Naive thymus-derived CD4-positive, alpha-beta T cell (primary cell): ENCODE measurements around the gene BTBD2. TPM values are rescaled to one million over a fixed set of nuclear protein-coding genes. Genes with fewer than 3 reads are reported as not detected.

ENCODE experiments used
- ATAC-seq: fragments of 150-1000 bp; cut with Tn5 transposase; 2 replicates; pipeline ENCODE4 v1.10.0; 2021; ENCODE audit warnings: mild to moderate bottlenecking, moderate library complexity
- CTCF ChIA-PET: fragments of 350-600 bp; sonication (Branson Sonifier 250); formaldehyde crosslinking; loops from one replicate; lab custom pipeline; 2021; ENCODE audit warnings: antibody characterized with exemption; lab: Charles Lee
- POLR2A ChIA-PET: fragments of 350-600 bp; sonication (Branson Sonifier 250); formaldehyde crosslinking; loops from one replicate; lab custom pipeline; 2021; ENCODE audit warnings: antibody characterized with exemption, inconsistent platforms; lab: Charles Lee
- DNase-seq, 9 donors: peaks; one replicate each; pipeline versions ENCODE4 v3.0.0 to v3.0.0-alpha.2; 2020 to 2022; ENCODE audit warnings: mixed read lengths in 1 of 9
- H3K27ac ChIP-seq: one replicate; pipeline ENCODE4 v1.7.0; 2013; ENCODE audit warnings: mild to moderate bottlenecking, low read depth, low read length, moderate library complexity
- H3K27me3 ChIP-seq, 2 donors: one replicate each; pipeline ENCODE4 v1.7.0; 2013; ENCODE audit warnings: low read length in 2 of 2, mild to moderate bottlenecking in 2 of 2, moderate library complexity in 2 of 2; ENCODE audit not compliant: control insufficient read depth in 2 of 2, insufficient read depth in 2 of 2
- H3K36me3 ChIP-seq, 3 experiments: 1 replicate in 2 of 3; 2 replicates in 1 of 3; pipeline ENCODE4 v1.7.0; 2013; ENCODE audit warnings: low read length in 3 of 3, mild to moderate bottlenecking in 3 of 3, moderate library complexity in 1 of 3; ENCODE audit not compliant: insufficient read depth in 3 of 3, control insufficient read depth in 2 of 3
- H3K4me1 ChIP-seq, 2 donors: one replicate each; pipeline ENCODE4 v1.7.0; 2013; ENCODE audit warnings: low read length in 2 of 2, mild to moderate bottlenecking in 2 of 2, moderate library complexity in 1 of 2; ENCODE audit not compliant: control insufficient read depth in 2 of 2, insufficient read depth in 2 of 2
- H3K4me3 ChIP-seq: 2 replicates; pipeline ENCODE4 v1.7.0; 2013; ENCODE audit warnings: mild to moderate bottlenecking, low read length
- H3K9me3 ChIP-seq, 3 experiments: 1 replicate in 2 of 3; 2 replicates in 1 of 3; pipeline ENCODE4 v1.7.0; 2013; ENCODE audit warnings: low read length in 3 of 3; ENCODE audit not compliant: control insufficient read depth in 2 of 3
- H3K27ac Mint-ChIP-seq, 9 donors: one replicate each; pipeline ENCODE4 v1.8.0; 2020 to 2022; ENCODE audit warnings: mixed read lengths in 9 of 9, mild to moderate bottlenecking in 8 of 9, moderate library complexity in 5 of 9, inconsistent platforms in 2 of 9
- H3K27me3 Mint-ChIP-seq, 5 donors: one replicate each; pipeline ENCODE4 v1.8.0; 2021 to 2022; ENCODE audit warnings: mixed read lengths in 5 of 5, mild to moderate bottlenecking in 1 of 5
- H3K36me3 Mint-ChIP-seq, 5 donors: one replicate each; pipeline ENCODE4 v1.8.0; 2020 to 2022; ENCODE audit warnings: mixed read lengths in 5 of 5, mild to moderate bottlenecking in 3 of 5, inconsistent platforms in 1 of 5
- H3K4me1 Mint-ChIP-seq, 7 donors: one replicate each; pipeline ENCODE4 v1.8.0; 2020 to 2022; ENCODE audit warnings: mixed read lengths in 7 of 7, mild to moderate bottlenecking in 3 of 7, inconsistent platforms in 1 of 7
- H3K4me3 Mint-ChIP-seq, 10 donors: one replicate each; pipeline ENCODE4 v1.8.0; 2020 to 2022; ENCODE audit warnings: mild to moderate bottlenecking in 10 of 10, mixed read lengths in 10 of 10, moderate library complexity in 6 of 10, inconsistent platforms in 2 of 10
- H3K9me3 Mint-ChIP-seq, 11 donors: one replicate each; pipeline ENCODE4 v1.8.0; 2020 to 2022; ENCODE audit warnings: mixed read lengths in 11 of 11, mild to moderate bottlenecking in 4 of 11, inconsistent platforms in 1 of 11, moderate library complexity in 1 of 11
- intact Hi-C, 2 donors: fragments of 100-400 bp; cut with micrococcal nuclease; formaldehyde crosslinking; loops; one replicate each; pipeline ENCODE4 v1.15.1; 2023
- polyA plus RNA-seq, 2 donors: library from polyadenylated mRNA; unstranded; fragments of 300-500 nt; fragmentation: Illumina TruSeq; gene quantifications; one replicate each; pipeline ENCODE4 v1.2.3, GENCODE V29; 2021
- total RNA-seq, 6 experiments: library from RNA in 5 of 6; stranded (reverse) in 5 of 6; gene quantifications; 1 replicate in 5 of 6; 2 replicates in 1 of 6; pipeline ENCODE4 v1.2.3 and lab custom pipeline; 2021 to 2026

Gene BTBD2
- total and polyA plus RNA-seq, 7 experiments from 2014 or later, result 5.2 to 70.8 (median 62.5) TPM

DNA sequence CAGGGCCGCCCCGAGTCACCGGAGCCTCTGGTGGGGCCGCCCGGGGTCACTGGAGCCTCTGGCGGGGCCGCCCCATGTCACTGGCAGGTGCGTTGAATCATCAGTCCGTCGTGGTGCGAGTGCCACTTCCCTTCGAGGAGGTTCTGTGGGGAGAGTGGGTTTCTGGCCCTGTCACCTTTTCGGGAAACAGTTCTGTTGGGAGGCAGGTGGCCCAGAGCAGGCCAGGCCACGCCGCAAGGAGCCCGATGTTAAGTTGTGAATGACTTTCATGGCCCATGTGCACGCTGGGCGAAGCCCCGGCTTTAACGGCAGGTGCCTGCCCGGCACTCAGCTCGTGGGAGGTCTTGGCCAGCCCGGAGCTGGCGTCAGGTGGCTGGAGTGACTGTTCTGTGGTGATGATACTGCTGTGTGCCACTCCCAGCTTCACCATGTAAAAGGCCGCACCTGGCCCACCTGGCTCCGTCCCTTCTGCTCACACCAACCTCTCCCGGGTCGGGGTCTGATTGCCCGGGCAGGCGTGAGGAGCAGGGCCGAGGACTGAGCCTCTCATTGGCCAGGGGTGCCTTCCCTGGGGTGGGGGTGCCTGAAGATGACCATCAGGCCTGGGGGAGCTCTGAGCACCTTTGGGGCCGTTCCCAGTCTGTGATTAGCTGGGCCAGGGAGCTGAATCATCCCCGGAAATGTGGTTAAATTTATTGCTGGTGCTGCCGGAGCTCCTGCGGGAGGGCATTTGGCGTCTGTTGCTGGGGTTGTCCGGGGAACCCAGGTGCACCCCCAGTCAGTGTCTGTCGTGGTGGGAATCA, 45.3 kb downstream of the BTBD2 start:
- H3K27me3 Mint-ChIP-seq, result no peaks in the 10 kb centered on the region
- peaks cover 0 to 9% (median 0%) of the 10 kb centered on the region in 5 donors for H3K36me3 Mint-ChIP-seq
- DNase-seq, result no peak
- Histone ChIP-seq H3K36me3 (peaks cover 0 to 46% (median 9%) of the 10 kb centered on the region in 3 experiments), H3K27me3 (no peaks in the 10 kb centered on the region), H3K4me1 (peaks cover 0 to 15% of the 10 kb centered on the region in 2 donors), H3K9me3 (no peaks in the 10 kb centered on the region), H3K27ac (no peak overlapping the region), H3K4me3 (no peak overlapping the region)
- intact Hi-C loops, result no loop called here
- no peaks in the 10 kb centered on the region for H3K9me3 Mint-ChIP-seq
- ChIA-PET CTCF (no interaction called here), POLR2A (interaction anchor here (1.5 kb wide), 1 partner anchor 9 kb away, joined by 3 read pairs; no protein-coding TSS in a partner anchor)
- H3K27ac Mint-ChIP-seq, result peak overlapping the region in 1 of 9 donors; percentile 69
- no peak for ATAC-seq
- peaks cover 15 to 32% (median 25%) of the 10 kb centered on the region in 7 donors for H3K4me1 Mint-ChIP-seq
- H3K4me3 Mint-ChIP-seq, result no peak overlapping the region

DNA sequence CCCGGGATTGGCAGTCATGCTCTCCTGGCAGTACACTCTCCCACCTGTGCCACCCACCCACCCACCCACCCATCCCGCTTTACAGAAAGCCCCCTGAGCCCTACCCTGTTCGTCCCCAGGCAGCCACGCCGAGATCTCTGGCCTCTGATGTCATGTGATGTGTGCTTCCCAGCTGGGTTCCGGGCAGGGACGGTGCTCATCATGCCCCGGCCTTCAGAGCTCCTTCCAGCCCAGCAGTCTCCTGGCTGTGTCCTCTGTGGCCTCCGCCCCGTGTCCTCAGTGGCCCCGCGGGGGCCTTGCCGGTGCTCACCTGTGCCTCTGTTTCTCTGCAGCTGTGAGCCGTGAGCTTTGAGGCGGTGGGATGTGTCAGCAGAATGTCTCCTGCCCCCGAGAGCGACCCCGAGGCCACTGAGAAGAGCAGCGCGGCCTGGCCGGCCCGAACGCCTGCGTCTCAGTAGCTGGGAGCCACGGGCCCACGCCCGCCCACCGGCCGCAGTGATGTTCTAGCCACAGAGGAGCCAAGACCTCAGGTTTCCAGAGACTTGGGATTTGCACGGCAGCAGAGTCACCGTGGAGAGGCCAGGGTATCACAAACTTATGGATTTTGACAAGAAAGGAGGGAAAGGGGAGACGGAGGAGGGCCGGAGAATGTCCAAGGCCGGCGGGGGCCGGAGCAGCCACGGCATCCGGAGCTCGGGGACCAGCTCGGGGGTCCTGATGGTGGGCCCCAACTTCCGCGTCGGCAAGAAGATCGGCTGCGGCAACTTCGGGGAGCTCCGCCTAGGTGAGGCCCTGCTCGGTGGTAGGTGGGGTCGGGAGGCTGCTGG, 46.1 kb downstream of the BTBD2 start:
- Histone ChIP-seq H3K36me3 (peaks cover 0 to 38% (median 8%) of the 10 kb centered on the region in 3 experiments), H3K27me3 (no peaks in the 10 kb centered on the region), H3K4me3 (no peak overlapping the region), H3K27ac (no peak overlapping the region), H3K4me1 (peaks cover 0 to 15% of the 10 kb centered on the region in 2 donors), H3K9me3 (no peaks in the 10 kb centered on the region)
- Mint-ChIP-seq H3K4me1 (peaks cover 15 to 33% (median 25%) of the 10 kb centered on the region in 7 donors), H3K36me3 (peaks cover 0 to 9% (median 0%) of the 10 kb centered on the region in 5 donors), H3K27me3 (no peaks in the 10 kb centered on the region), H3K4me3 (peak overlapping the region in 1 of 10 donors; percentile 47), H3K27ac (peak overlapping the region in 2 of 9 donors; percentile 29 to 42), H3K9me3 (no peaks in the 10 kb centered on the region)
- intact Hi-C loops, result no loop called here
- DNase-seq, result no peak
- ChIA-PET POLR2A (interaction anchor here (0.9 to 1.5 kb wide), 2 partner anchors 10 to 26 kb away, joined by 3 read pairs; no protein-coding TSS in a partner anchor), CTCF (no interaction called here)
- ATAC-seq, result no peak

DNA sequence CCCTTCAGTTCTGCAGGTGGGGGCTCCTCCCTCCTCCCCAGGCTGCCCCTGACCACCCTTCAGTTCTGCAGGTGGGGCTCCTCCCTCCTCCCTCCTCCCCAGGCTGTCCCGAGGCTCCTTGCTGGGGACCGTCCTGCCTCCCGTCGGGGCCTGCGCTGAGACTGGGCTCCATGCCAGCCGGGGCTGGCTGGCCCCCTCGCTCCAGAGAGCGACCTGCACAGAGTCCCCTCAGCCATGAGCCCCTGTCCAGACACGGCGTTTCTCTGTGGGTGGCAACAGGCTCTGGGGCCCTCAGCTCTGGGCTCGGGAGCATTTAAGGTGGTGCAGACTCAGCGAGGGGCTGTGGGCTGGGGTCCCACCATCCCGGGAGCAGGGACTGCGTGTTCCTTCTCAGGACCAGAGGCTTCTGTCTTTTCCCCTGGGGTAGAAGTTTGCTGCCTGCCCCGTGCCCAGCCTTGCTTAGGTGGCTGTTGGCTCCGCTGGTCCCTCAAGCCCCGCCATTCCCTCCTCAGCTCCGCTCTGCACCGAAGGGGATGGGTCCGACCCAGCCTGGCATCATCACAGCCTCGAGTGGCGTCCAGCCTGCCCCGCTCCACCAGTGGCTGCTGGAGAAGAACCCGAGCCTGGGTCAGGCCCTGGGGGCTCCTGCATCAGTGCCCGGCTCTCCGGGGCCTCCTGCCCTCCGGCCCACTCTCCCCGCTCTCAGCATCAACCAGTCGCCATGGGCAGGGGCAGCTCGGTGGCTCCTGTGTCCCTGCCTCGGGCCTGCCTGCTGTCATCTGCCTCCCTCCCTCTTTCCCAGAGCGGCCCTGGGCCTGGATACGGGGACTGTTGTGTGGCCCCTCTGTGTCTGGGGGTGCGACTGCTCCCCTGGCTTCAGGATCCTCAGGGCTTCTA, 47.0 kb downstream of the BTBD2 start:
- H3K36me3 Mint-ChIP-seq, result peaks cover 0 to 9% (median 0%) of the 10 kb centered on the region in 5 donors
- no peaks in the 10 kb centered on the region for H3K27me3 Mint-ChIP-seq
- H3K4me1 Mint-ChIP-seq, result peaks cover 15 to 31% (median 22%) of the 10 kb centered on the region in 7 donors
- ChIA-PET CTCF (no interaction called here), POLR2A (interaction anchor here (0.9 to 1.5 kb wide), 2 partner anchors 10 to 25 kb away, joined by 3 read pairs; no protein-coding TSS in a partner anchor)
- H3K27ac Mint-ChIP-seq, result peak overlapping the region in 4 of 9 donors; percentile 32 to 58 (median 50)
- intact Hi-C loops, result no loop called here
- DNase-seq, result no peak
- H3K9me3 Mint-ChIP-seq, result no peaks in the 10 kb centered on the region
- Histone ChIP-seq H3K27ac (no peak overlapping the region), H3K27me3 (no peaks in the 10 kb centered on the region), H3K4me1 (peaks cover 0 to 15% of the 10 kb centered on the region in 2 donors), H3K36me3 (peaks cover 0 to 33% (median 7%) of the 10 kb centered on the region in 3 experiments), H3K9me3 (no peaks in the 10 kb centered on the region), H3K4me3 (no peak overlapping the region)
- peak overlapping the region in 1 of 10 donors; percentile 47 for H3K4me3 Mint-ChIP-seq
- no peak for ATAC-seq

DNA sequence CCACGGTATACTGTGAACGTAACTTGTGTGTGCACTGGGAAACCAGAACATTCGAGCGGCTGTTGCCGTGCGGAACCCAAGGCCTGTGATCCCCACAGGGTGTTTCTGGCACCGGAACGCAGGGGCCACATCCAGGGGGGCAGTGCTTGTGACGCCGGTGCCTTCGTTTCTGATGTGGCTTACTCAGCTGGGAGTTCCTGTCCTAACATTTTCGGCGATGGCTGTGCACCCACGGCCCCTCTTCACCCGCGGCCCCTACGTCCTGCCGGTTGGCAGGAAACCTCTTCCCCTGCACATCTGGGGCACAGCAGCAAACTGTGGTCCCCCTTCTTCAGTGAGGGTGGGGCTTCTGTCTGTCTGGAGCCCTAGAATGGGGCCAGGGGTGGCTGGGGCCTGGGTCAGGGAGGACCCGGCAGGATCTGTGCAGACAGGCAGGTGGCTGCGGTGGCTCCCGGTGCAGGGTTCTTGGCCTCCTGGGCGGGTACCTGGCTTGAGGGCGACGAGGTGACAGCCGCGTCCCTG, 48.4 kb downstream of the BTBD2 start:
- DNase-seq (peak in 6 of 9 donors; percentile 35 to 54 (median 51)), ATAC-seq (peak; percentile 67)
- Histone ChIP-seq H3K4me3 (peak overlapping the region; percentile 5), H3K4me1 (peaks cover 0 to 15% of the 10 kb centered on the region in 2 donors), H3K27me3 (no peaks in the 10 kb centered on the region), H3K36me3 (peaks cover 0 to 41% (median 7%) of the 10 kb centered on the region in 3 experiments), H3K27ac (peak overlapping the region; percentile 56), H3K9me3 (no peaks in the 10 kb centered on the region)
- peaks cover 0 to 5% (median 0%) of the 10 kb centered on the region in 5 donors for H3K36me3 Mint-ChIP-seq
- intact Hi-C loops, result loop anchor here in 1 of 2 donors (2.0 kb wide), 1 partner anchor 24 kb away; no protein-coding TSS in a partner anchor
- peak overlapping the region; percentile 20 to 82 (median 76) for H3K4me3 Mint-ChIP-seq
- peaks cover 12 to 24% (median 16%) of the 10 kb centered on the region in 7 donors for H3K4me1 Mint-ChIP-seq
- POLR2A ChIA-PET, result interaction anchor here (0.6 kb wide), 1 partner anchor 590 kb away, joined by 3 read pairs; no protein-coding TSS in a partner anchor
- CTCF ChIA-PET, result interaction anchor here (0.6 kb wide), 1 partner anchor 21 kb away, joined by 3 read pairs; no protein-coding TSS in a partner anchor
- H3K9me3 Mint-ChIP-seq, result no peaks in the 10 kb centered on the region
- no peaks in the 10 kb centered on the region for H3K27me3 Mint-ChIP-seq
- H3K27ac Mint-ChIP-seq, result peak overlapping the region; percentile 58 to 92 (median 88)

DNA sequence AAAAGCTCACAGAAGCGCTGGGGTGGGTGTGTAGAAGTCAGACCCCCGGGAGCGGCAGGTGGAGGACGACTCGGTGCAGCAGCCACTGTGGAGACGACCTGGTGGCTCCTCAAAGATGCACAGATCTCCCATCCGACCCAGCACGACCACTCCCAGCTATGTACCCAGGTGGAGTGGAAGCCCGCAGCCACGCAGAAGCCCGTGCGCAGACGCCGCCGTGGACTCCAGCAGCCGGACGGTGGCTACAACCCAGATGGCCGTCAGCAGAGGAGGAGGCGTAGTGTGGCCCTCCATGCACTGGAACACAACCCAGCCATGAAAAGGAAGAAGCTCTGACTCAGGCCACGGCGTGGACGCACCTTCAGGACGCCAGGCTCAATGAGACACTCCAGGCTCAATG, 52.8 kb downstream of the BTBD2 start:
- ATAC-seq (no peak), DNase-seq (no peak)
- Histone ChIP-seq H3K27me3 (no peaks in the 10 kb centered on the region), H3K4me1 (peaks cover 0 to 15% of the 10 kb centered on the region in 2 donors), H3K9me3 (no peaks in the 10 kb centered on the region), H3K36me3 (peaks cover 0 to 32% (median 0%) of the 10 kb centered on the region in 3 experiments), H3K27ac (no peak overlapping the region), H3K4me3 (no peak overlapping the region)
- Mint-ChIP-seq H3K9me3 (no peaks in the 10 kb centered on the region), H3K27me3 (no peaks in the 10 kb centered on the region), H3K36me3 (peaks cover 0 to 2% (median 0%) of the 10 kb centered on the region in 5 donors), H3K4me3 (peak overlapping the region in 1 of 10 donors; percentile 12), H3K27ac (no peak overlapping the region), H3K4me1 (peaks cover 10 to 30% (median 21%) of the 10 kb centered on the region in 7 donors)
- POLR2A ChIA-PET, result no interaction called here
- intact Hi-C loops, result no loop called here
- CTCF ChIA-PET, result interaction anchor here (1.2 kb wide), 1 partner anchor 33 kb away, joined by 4 read pairs; no protein-coding TSS in a partner anchor
